SK-N-SH treated with all-trans-retinoic acid at 6 μM for 48 hours (cell line): ENCODE measurements around the gene ADD1.

Experiments
- ATAC-seq: fragments of 200-7000 bp; cut with Tn5 transposase; 3 replicates; pipeline ENCODE4 v1.9.1; 2020; ENCODE audit warnings: mild to moderate bottlenecking, moderate library complexity
- ARNTL ChIP-seq: fragments of 450-650 bp; formaldehyde crosslinking; IDR thresholded peaks from 2 replicates; pipeline ENCODE4 v1.5.0; 2020; ENCODE audit warnings: low read depth, mild to moderate bottlenecking, moderate library complexity, borderline replicate concordance
- BACH2 ChIP-seq: fragments of 250-450 bp; sonication (Bioruptor Pico); IDR thresholded peaks from 2 replicates; pipeline ENCODE4 v1.9.0; 2021; ENCODE audit warnings: mild to moderate bottlenecking, borderline replicate concordance
- CSDC2 ChIP-seq: fragments of 250-450 bp; sonication (Bioruptor Pico); IDR thresholded peaks from 2 replicates; pipeline ENCODE4 v1.5.0; 2020; ENCODE audit warnings: mild to moderate bottlenecking, moderate library complexity
- ESRRG ChIP-seq: fragments of 250-450 bp; sonication (Bioruptor Pico); IDR thresholded peaks from 2 replicates; pipeline ENCODE4 v1.6.1; 2021; ENCODE audit warnings: mild to moderate bottlenecking
- GLIS3 ChIP-seq: fragments of 250-450 bp; sonication (Bioruptor Pico); IDR thresholded peaks from 2 replicates; pipeline ENCODE4 v1.5.0; 2020; ENCODE audit warnings: mild to moderate bottlenecking, moderate library complexity
- ISL1 ChIP-seq: fragments of 250-450 bp; sonication (Bioruptor Pico); IDR thresholded peaks from 2 replicates; pipeline ENCODE4 v2.1.2; 2022; ENCODE audit warnings: mild to moderate bottlenecking, moderate library complexity
- OSR1 ChIP-seq: fragments of 250-450 bp; sonication (Bioruptor Pico); IDR thresholded peaks from 2 replicates; pipeline ENCODE4 v1.8.0; 2022; ENCODE audit warnings: moderate library complexity, mild to moderate bottlenecking, inconsistent platforms
- PPARA ChIP-seq: fragments of 250-450 bp; sonication (Bioruptor Pico); IDR thresholded peaks from 2 replicates; pipeline ENCODE4 v1.5.0; 2020; ENCODE audit warnings: mild to moderate bottlenecking, borderline replicate concordance
- RARB ChIP-seq: fragments of 250-450 bp; sonication (Bioruptor Pico); IDR thresholded peaks from 2 replicates; pipeline ENCODE4 v1.8.0; 2021; ENCODE audit warnings: mild to moderate bottlenecking, moderate library complexity
- SNAI2 ChIP-seq: fragments of 250-450 bp; sonication (Bioruptor Pico); IDR thresholded peaks from 2 replicates; pipeline ENCODE4 v1.5.0; 2020; ENCODE audit warnings: mild to moderate bottlenecking, moderate library complexity
- TCF4 ChIP-seq: fragments of 250-450 bp; sonication (Bioruptor Pico); IDR thresholded peaks from 2 replicates; pipeline ENCODE4 v1.8.0; 2021; ENCODE audit warnings: mild to moderate bottlenecking, moderate library complexity, borderline replicate concordance
- TOX ChIP-seq: fragments of 250-450 bp; sonication (Bioruptor Pico); IDR thresholded peaks from 2 replicates; pipeline ENCODE4 v1.8.0; 2021; ENCODE audit warnings: mild to moderate bottlenecking, moderate library complexity, borderline replicate concordance
- TSHZ2 ChIP-seq: fragments of 250-450 bp; sonication (Bioruptor Pico); IDR thresholded peaks from 2 replicates; pipeline ENCODE4 v1.5.0; 2020; ENCODE audit warnings: mild to moderate bottlenecking, moderate library complexity
- ZFP3 ChIP-seq: fragments of 250-450 bp; sonication (Bioruptor Pico); IDR thresholded peaks from 2 replicates; pipeline ENCODE4 v1.5.0; 2020; ENCODE audit warnings: mild to moderate bottlenecking, moderate library complexity
- ZFP30 ChIP-seq: fragments of 450-650 bp; formaldehyde crosslinking; IDR thresholded peaks from 2 replicates; pipeline ENCODE4 v1.5.0; 2022; ENCODE audit warnings: mild to moderate bottlenecking, moderate library complexity
- ZNF565 ChIP-seq: fragments of 450-650 bp; formaldehyde crosslinking; conservative IDR thresholded peaks from 2 replicates; pipeline ENCODE4 v1.5.0; 2020; ENCODE audit warnings: low read depth, mild to moderate bottlenecking, moderate library complexity
- ZNF8 ChIP-seq: fragments of 450-650 bp; formaldehyde crosslinking; IDR thresholded peaks from 2 replicates; pipeline ENCODE4 v1.5.0; 2020; ENCODE audit warnings: mild to moderate bottlenecking, moderate library complexity
- TF ChIP-seq, protein P1 (sequence below): fragments of 250-450 bp; sonication (Bioruptor Pico); IDR thresholded peaks from 2 replicates; pipeline ENCODE4 v1.5.1; 2021; ENCODE audit warnings: mild to moderate bottlenecking, moderate library complexity
- TF ChIP-seq, protein P2 (sequence below): fragments of 250-450 bp; sonication (Bioruptor Pico); IDR thresholded peaks from 2 replicates; pipeline ENCODE4 v1.8.0; 2020; ENCODE audit warnings: mild to moderate bottlenecking, moderate library complexity, borderline replicate concordance
- TF ChIP-seq, protein P3 (sequence below): fragments of 250-450 bp; sonication (Bioruptor Pico); IDR thresholded peaks from 2 replicates; pipeline ENCODE4 v1.5.1; 2020; ENCODE audit warnings: low read depth, mild to moderate bottlenecking, moderate library complexity

The ADD1 gene

GRCh38 chr4:2817701-2818350, 25.8 kb upstream of the ADD1 start:
- TF ChIP-seq, protein P1, sequence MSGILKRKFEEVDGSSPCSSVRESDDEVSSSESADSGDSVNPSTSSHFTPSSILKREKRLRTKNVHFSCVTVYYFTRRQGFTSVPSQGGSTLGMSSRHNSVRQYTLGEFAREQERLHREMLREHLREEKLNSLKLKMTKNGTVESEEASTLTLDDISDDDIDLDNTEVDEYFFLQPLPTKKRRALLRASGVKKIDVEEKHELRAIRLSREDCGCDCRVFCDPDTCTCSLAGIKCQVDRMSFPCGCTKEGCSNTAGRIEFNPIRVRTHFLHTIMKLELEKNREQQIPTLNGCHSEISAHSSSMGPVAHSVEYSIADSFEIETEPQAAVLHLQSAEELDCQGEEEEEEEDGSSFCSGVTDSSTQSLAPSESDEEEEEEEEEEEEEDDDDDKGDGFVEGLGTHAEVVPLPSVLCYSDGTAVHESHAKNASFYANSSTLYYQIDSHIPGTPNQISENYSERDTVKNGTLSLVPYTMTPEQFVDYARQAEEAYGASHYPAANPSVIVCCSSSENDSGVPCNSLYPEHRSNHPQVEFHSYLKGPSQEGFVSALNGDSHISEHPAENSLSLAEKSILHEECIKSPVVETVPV (CRISPR knock-in tag), result no peak
- TF ChIP-seq ARNTL (CRISPR knock-in tag), result no peak
- TF ChIP-seq, protein P2, sequence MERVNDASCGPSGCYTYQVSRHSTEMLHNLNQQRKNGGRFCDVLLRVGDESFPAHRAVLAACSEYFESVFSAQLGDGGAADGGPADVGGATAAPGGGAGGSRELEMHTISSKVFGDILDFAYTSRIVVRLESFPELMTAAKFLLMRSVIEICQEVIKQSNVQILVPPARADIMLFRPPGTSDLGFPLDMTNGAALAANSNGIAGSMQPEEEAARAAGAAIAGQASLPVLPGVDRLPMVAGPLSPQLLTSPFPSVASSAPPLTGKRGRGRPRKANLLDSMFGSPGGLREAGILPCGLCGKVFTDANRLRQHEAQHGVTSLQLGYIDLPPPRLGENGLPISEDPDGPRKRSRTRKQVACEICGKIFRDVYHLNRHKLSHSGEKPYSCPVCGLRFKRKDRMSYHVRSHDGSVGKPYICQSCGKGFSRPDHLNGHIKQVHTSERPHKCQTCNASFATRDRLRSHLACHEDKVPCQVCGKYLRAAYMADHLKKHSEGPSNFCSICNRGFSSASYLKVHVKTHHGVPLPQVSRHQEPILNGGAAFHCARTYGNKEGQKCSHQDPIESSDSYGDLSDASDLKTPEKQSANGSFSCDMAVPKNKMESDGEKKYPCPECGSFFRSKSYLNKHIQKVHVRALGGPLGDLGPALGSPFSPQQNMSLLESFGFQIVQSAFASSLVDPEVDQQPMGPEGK, result no peak
- no peak for TF ChIP-seq RARB
- no peak for TF ChIP-seq CSDC2
- ATAC-seq, result peak; percentile 77

- TF ChIP-seq ZNF8 (CRISPR knock-in tag), result no peak
- no peak for TF ChIP-seq ARNTL (CRISPR knock-in tag)
- no peak for TF ChIP-seq ZNF565 (CRISPR knock-in tag)
- no peak for TF ChIP-seq BACH2 (CRISPR knock-in tag)
- no peak for TF ChIP-seq GLIS3 (CRISPR knock-in tag)
- no peak for TF ChIP-seq TSHZ2 (CRISPR knock-in tag)
- no peak for TF ChIP-seq ISL1 (CRISPR knock-in tag)
- no peak for TF ChIP-seq PPARA (CRISPR knock-in tag)
- TF ChIP-seq TCF4, result no peak
- no peak for TF ChIP-seq SNAI2 (CRISPR knock-in tag)
- TF ChIP-seq, protein P2, result no peak
- peak; percentile 64 for ATAC-seq
These were observed 25.2 kb upstream of the ADD1 start for GRCh38 chr4:2818351-2818939.

DNA sequence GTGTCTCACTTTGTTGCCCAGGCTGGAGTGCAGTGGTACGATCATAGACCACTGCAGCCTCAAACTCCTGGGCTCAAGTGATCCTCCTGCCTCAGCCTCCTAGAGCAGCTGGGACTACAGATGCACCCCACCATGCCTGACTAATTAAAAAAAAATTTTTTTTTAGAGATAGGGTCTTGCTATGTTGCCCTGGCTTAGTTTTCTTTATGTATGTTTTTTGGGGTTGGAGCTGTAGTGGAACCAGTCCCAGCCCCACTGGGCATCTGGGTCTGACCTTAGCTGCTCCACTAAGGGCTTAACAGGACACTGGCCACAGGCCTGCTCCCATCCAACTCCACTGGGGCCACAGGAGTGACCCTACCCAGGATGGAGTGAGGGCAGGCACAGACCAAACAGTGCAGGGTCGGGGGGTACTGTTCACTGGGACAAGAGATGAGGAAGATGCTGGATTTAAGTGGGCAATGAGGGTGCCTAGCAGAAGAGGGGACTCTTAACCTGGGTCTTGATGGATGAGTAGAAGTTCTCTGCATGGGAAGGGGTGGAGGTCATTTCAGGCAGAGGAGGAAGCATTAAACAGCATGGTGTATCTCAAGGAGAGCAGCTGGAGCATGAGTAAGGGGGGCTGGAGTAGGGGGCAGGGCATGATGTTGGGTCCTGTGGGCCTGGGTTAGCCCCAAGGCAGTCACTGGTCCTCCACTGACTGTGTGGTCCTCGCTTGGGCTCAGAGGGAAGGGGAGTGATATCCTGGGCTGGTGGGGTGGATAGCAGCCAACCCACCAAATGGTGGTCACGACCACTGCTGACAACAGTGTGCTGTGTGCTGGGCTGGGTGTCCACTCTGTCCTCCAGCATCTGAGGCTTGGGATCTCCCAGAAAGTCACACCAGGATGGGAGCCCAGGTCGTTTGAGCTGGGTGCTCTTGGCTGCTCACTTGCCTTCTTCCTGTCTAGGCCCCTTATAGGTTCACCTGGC, 24.1 kb upstream of the ADD1 start:
- ATAC-seq, result no peak
- TF ChIP-seq ZNF565 (CRISPR knock-in tag) (no peak), ZFP3 (CRISPR knock-in tag) (peak; percentile 83)

GRCh38 chr4:2820216-2820982, 23.2 kb upstream of the ADD1 start:
- ATAC-seq, result no peak
- TF ChIP-seq ESRRG (CRISPR knock-in tag) (no peak), ZFP30 (CRISPR knock-in tag) (no peak), PPARA (CRISPR knock-in tag) (no peak), TSHZ2 (CRISPR knock-in tag) (no peak), BACH2 (CRISPR knock-in tag) (no peak), ARNTL (CRISPR knock-in tag) (no peak), TCF4 (no peak), SNAI2 (CRISPR knock-in tag) (no peak), OSR1 (CRISPR knock-in tag) (no peak), TOX (no peak), CSDC2 (no peak)
- TF ChIP-seq, protein P3, sequence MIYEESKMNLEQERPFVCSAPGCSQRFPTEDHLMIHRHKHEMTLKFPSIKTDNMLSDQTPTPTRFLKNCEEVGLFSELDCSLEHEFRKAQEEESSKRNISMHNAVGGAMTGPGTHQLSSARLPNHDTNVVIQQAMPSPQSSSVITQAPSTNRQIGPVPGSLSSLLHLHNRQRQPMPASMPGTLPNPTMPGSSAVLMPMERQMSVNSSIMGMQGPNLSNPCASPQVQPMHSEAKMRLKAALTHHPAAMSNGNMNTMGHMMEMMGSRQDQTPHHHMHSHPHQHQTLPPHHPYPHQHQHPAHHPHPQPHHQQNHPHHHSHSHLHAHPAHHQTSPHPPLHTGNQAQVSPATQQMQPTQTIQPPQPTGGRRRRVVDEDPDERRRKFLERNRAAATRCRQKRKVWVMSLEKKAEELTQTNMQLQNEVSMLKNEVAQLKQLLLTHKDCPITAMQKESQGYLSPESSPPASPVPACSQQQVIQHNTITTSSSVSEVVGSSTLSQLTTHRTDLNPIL (CRISPR knock-in tag), result no peak
